HL-60 (cell line): ENCODE data around the gene OR51Q1.

Source experiments
- DNase-seq, 2 experiments: peaks; one replicate each; pipeline ENCODE4 v3.0.0-alpha.2; 2010 to 2020; ENCODE audit warnings: low read depth in 1 of 2, low spot score in 1 of 2
- H3K27ac ChIP-seq: fragments of 250-450 bp; sonication (Bioruptor Pico); replicated peaks from 2 replicates; pipeline ENCODE4 v1.5.1; 2020; ENCODE audit warnings: mild to moderate bottlenecking, moderate library complexity
- H3K27me3 ChIP-seq: fragments of 250-450 bp; sonication (Bioruptor Pico); 2 replicates; pipeline ENCODE4 v1.5.1; 2021; ENCODE audit warnings: mild to moderate bottlenecking, moderate library complexity; ENCODE audit not compliant: insufficient read depth, poor library complexity, severe bottlenecking
- H3K4me3 ChIP-seq: replicated peaks from 2 replicates; pipeline ENCODE4 v1.5.1; 2011; ENCODE audit warnings: mild to moderate bottlenecking, control low read depth, low read length; ENCODE audit not compliant: insufficient read depth
- CTCF ChIP-seq: IDR thresholded peaks from one replicate; pipeline ENCODE4 v1.5.1; 2011; ENCODE audit warnings: low read length, control low read depth, inconsistent platforms; ENCODE audit not compliant: insufficient read depth
- GABPA ChIP-seq: IDR thresholded peaks from 2 replicates; pipeline ENCODE4 v1.6.1; 2012; ENCODE audit warnings: low read depth
- POLR2AphosphoS5 ChIP-seq: IDR thresholded peaks from 2 replicates; pipeline ENCODE4 v1.6.1; 2012; ENCODE audit warnings: low read depth
- SPI1 ChIP-seq: IDR thresholded peaks from 2 replicates; pipeline ENCODE4 v1.6.1; 2012; ENCODE audit warnings: low read depth, mild to moderate bottlenecking, borderline replicate concordance
- TF ChIP-seq, protein P1 (sequence below): IDR thresholded peaks from 2 replicates; pipeline ENCODE4 v1.6.1; 2012; ENCODE audit warnings: low read depth; ENCODE audit not compliant: insufficient replicate concordance

The OR51Q1 gene

DNA sequence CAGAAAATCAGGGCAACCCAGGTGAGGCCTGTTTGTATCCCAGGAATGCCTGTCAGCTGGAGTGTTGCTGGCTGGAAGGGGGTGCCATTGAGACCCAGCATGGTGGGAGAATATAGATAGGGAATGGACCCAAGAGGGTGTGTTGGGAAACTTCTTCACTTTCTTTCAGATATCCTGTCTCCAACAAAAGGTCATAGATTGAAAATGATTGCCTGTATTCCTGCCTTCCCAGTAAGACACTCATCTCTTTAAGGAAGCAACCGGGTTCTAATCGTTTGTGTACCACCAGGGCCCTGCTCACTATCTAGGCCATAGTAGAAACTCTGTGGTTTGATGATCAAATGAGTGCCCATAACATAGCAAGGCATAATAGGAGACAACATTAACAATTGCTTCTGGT is 19.5 kb downstream of the OR51Q1 start, which contains the start of gene OR51I1:
TSS of gene OR51I1 (minus strand) at position 101 of the 400 bp plus-strand sequence. CDS start at position 101, 0 bp downstream.
- Histone ChIP-seq H3K4me3 (no peak within 1 kb of the TSS), H3K27me3 (no peaks in the 10 kb centered on the region), H3K27ac (no peak within 1 kb of the TSS)
- no peak for DNase-seq
- TF ChIP-seq GABPA (no peak), CTCF (no peak), POLR2AphosphoS5 (no peak), SPI1 (no peak)
- TF ChIP-seq, protein P1, sequence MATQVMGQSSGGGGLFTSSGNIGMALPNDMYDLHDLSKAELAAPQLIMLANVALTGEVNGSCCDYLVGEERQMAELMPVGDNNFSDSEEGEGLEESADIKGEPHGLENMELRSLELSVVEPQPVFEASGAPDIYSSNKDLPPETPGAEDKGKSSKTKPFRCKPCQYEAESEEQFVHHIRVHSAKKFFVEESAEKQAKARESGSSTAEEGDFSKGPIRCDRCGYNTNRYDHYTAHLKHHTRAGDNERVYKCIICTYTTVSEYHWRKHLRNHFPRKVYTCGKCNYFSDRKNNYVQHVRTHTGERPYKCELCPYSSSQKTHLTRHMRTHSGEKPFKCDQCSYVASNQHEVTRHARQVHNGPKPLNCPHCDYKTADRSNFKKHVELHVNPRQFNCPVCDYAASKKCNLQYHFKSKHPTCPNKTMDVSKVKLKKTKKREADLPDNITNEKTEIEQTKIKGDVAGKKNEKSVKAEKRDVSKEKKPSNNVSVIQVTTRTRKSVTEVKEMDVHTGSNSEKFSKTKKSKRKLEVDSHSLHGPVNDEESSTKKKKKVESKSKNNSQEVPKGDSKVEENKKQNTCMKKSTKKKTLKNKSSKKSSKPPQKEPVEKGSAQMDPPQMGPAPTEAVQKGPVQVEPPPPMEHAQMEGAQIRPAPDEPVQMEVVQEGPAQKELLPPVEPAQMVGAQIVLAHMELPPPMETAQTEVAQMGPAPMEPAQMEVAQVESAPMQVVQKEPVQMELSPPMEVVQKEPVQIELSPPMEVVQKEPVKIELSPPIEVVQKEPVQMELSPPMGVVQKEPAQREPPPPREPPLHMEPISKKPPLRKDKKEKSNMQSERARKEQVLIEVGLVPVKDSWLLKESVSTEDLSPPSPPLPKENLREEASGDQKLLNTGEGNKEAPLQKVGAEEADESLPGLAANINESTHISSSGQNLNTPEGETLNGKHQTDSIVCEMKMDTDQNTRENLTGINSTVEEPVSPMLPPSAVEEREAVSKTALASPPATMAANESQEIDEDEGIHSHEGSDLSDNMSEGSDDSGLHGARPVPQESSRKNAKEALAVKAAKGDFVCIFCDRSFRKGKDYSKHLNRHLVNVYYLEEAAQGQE, result no peak

DNA sequence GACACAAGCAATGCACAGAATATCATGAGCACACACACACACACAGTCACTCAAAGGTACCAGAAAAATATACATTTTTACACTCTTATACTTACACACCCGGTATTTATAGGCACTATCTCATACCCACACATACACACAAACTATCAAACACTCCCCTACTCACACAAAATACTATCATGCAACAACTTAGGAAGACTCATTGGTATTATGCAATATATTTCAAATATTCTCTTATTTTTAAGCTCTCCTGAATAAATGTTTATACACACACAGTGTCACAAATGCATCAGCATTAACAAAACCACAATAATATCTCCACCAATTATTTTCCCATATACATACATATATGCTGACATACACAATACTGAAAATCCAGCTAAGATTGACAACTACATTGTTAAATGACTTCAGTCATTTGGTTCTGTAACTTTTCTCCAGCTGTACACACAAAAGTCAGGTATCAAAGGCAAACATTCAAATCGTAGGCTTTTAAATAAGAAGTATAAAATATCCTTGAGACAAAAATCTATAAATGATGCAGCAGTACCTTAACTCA is 22.0 kb downstream of the OR51Q1 start:
- no peak for DNase-seq
- no peak overlapping the region for H3K27ac ChIP-seq
- H3K27me3 ChIP-seq, result no peaks in the 10 kb centered on the region
- no peak overlapping the region for H3K4me3 ChIP-seq
- no peak for TF ChIP-seq CTCF
- no peak for TF ChIP-seq POLR2AphosphoS5
- TF ChIP-seq SPI1, result no peak
- TF ChIP-seq GABPA, result no peak
- TF ChIP-seq, protein P1, result no peak

GRCh38 chr11:5449023-5449422 is 27.1 kb downstream of the OR51Q1 start, which contains the start of gene OR51I2:
Gene OR51I2, plus strand, starts transcription at chr11:5449323. Its CDS starts 4,166 bp downstream, at chr11:5453489.
- Histone ChIP-seq H3K27me3 (no peaks in the 10 kb centered on the region), H3K27ac (no peak within 1 kb of the TSS), H3K4me3 (no peak within 1 kb of the TSS)
- no peak for DNase-seq
- TF ChIP-seq GABPA (no peak), POLR2AphosphoS5 (no peak), SPI1 (no peak), CTCF (no peak)
- TF ChIP-seq, protein P1, result no peak
